ENCODE measurements around the gene MTUS2. TPM values are rescaled to one million over a fixed set of nuclear protein-coding genes. Genes with fewer than 3 reads are reported as not detected.

The MTUS2 gene
- total RNA-seq, 1 experiment from 2014 or later: 0.35 TPM

DNA sequence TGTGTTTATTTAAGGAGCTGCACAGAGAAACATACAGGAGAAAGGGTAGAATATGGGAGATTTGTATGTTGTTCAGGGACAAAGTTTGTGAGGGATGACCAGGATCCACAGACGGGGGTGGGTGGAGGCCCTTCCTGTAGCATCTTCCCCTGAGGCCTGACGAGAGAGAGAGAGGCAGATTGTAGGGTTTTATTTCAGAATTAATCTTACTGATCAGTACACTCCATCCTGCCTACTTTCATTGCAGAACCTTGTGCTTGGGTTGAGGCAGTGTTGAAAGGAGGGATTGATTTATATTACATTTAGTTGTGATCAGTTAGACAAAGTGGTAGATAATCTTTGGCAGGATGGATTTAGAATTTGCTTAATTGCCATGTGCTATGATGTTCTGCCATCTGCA is 39.6 kb downstream of the MTUS2 start:
- Histone ChIP-seq H3K56ac (ENCODE audit: insufficient read length, low read depth, low read length) (no peak overlapping the region), H3K23ac (ENCODE audit: insufficient read length, low read depth, low read length) (no peak overlapping the region), H3K4ac (ENCODE audit: low read depth, low read length) (no peak overlapping the region), H3K9me3 (ENCODE audit: control insufficient read depth, low read depth, low read length) (no peaks in the 10 kb centered on the region), H3K9ac (ENCODE audit: extremely low read depth, insufficient read length, low read length) (no peak overlapping the region), H3K27me3 (ENCODE audit: insufficient read depth, low read length) (no peaks in the 10 kb centered on the region), H3T11ph (ENCODE audit: low read length) (no peak overlapping the region), H2AK5ac (ENCODE audit: insufficient read length, low read length) (no peak overlapping the region), H3K79me2 (ENCODE audit: insufficient read depth, low read length) (no peaks in the 10 kb centered on the region), H4K91ac (ENCODE audit: insufficient read length, low read depth, low read length) (no peak overlapping the region), H2BK20ac (ENCODE audit: low read depth, low read length, poor library complexity, severe bottlenecking) (no peak overlapping the region), H3K18ac (ENCODE audit: insufficient read length, low read depth, low read length) (no peak overlapping the region), H4K20me1 (ENCODE audit: control insufficient read depth, insufficient read depth, insufficient read length) (no peaks in the 10 kb centered on the region), H3K14ac (ENCODE audit: insufficient read depth, low read length) (no peak overlapping the region), H4K5ac (ENCODE audit: insufficient read length, low read depth, low read length) (no peak overlapping the region), H2BK12ac (ENCODE audit: insufficient read length, low read depth, low read length) (no peak overlapping the region), H2BK120ac (ENCODE audit: low read depth, low read length, poor library complexity, severe bottlenecking) (no peak overlapping the region), H4K8ac (replicated peaks; ENCODE audit: insufficient read length, low read depth, low read length) (no peak overlapping the region), H2BK15ac (ENCODE audit: low read depth, low read length) (no peak overlapping the region), H3K4me1 (ENCODE audit: insufficient read depth, low read length) (no peaks in the 10 kb centered on the region), H2BK5ac (ENCODE audit: insufficient read length, low read length) (no peak overlapping the region), H3K4me2 (ENCODE audit: insufficient read depth, insufficient read length, low read length) (no peak overlapping the region), H3K79me1 (ENCODE audit: insufficient read depth, low read depth, low read length, poor library complexity, severe bottlenecking) (no peaks in the 10 kb centered on the region), H3K27ac (ENCODE audit: insufficient read length, low read depth, low read length) (no peak overlapping the region), H2AFZ (ENCODE audit: low read length) (no peak overlapping the region), H3K23me2 (ENCODE audit: insufficient read length, low read depth, low read length, poor library complexity, severe bottlenecking) (no peaks in the 10 kb centered on the region)
- no CpG with 5 or more reads among the region's 2 CpGs for WGBS (ENCODE audit: extremely low coverage, insufficient read length, low lambda C conversion rate)
- no peak for DNase-seq
- H3K27ac Mint-ChIP-seq: no peak overlapping the region
- H3K36me3 Mint-ChIP-seq (ENCODE audit: insufficient read depth in 1 of 3, low read depth in 3 of 3): no peaks in the 10 kb centered on the region
- H3K4me1 Mint-ChIP-seq: peaks cover 0 to 2% of the 10 kb centered on the region in 2 experiments; a peak in 1 of 4 replicates
- H3K27me3 Mint-ChIP-seq (ENCODE audit: low read depth): peaks cover 3% of the 10 kb centered on the region; the same call in 1 of the 2 replicates
- H3K9me3 Mint-ChIP-seq: peaks cover 0 to 2% of the 10 kb centered on the region in 2 experiments; a peak in 2 of 5 replicates
- TF ChIP-seq, protein P1, sequence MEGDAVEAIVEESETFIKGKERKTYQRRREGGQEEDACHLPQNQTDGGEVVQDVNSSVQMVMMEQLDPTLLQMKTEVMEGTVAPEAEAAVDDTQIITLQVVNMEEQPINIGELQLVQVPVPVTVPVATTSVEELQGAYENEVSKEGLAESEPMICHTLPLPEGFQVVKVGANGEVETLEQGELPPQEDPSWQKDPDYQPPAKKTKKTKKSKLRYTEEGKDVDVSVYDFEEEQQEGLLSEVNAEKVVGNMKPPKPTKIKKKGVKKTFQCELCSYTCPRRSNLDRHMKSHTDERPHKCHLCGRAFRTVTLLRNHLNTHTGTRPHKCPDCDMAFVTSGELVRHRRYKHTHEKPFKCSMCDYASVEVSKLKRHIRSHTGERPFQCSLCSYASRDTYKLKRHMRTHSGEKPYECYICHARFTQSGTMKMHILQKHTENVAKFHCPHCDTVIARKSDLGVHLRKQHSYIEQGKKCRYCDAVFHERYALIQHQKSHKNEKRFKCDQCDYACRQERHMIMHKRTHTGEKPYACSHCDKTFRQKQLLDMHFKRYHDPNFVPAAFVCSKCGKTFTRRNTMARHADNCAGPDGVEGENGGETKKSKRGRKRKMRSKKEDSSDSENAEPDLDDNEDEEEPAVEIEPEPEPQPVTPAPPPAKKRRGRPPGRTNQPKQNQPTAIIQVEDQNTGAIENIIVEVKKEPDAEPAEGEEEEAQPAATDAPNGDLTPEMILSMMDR (conservative IDR thresholded peaks at IDR 0.05): no peak
- H3K4me3 Mint-ChIP-seq: no peak overlapping the region

All from H9 (cell line).